ENCODE measurements around the gene MARCHF3.
"Not testable (repeated sequence)": the region's sequence is repeated elsewhere in the genome, so short reads cannot be mapped to it uniquely, and the experiment has no call there.

MARCHF3 gene

DNA sequence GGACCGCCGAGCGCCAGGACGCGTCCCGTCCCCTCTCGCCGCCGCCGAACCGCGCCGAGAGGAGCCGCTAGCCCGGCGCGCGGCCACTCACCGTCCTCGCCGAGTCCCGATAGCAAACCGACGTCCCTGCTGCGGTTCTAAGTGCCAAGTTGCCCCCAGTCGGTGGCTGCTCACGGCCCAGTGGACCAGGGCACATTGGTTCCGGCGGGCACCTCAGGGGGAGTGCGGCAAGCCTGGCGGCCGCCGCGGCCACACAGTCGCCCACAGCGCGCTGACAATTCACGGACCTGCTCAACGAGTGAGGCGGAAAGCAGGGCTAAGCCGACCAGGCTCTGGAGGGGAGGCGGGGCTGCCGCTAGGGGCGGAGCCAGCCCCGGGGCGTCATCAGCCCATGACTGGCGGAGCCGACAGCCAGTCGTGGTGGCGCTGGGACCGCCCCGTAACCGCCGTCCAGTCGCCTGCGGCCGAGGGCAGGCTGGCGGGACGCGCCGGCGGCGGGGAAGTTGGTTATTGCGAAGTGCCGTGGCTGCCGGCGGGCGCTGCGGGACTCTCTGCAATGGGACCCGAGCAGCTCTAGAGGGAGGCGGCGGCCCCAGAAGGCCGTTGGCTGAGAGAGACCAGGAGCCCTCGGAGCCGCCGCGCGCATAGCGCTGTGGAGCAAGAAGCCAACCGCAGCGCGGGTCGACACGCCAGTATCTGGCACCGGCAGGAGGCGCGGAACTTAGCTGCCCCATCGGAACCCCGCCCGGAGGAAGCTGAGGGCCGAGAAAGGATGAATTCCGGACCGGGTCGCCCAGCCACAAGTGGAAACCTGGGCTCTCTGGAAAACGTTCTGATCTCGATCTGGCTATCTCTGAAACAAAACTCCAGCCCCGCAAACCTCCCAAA lies at the start of gene MARCHF3:
Gene MARCHF3, minus strand, starts transcription at position 300 of the 888 bp plus-strand sequence. CDS start 112,387 bp downstream, outside the sequence.
- DNase-seq, result peak; percentile 96

GRCh38 chr5:127079994-127080491 lies 49.7 kb upstream of the MARCHF3 start:
- DNase-seq, result peak; percentile 47

DNA sequence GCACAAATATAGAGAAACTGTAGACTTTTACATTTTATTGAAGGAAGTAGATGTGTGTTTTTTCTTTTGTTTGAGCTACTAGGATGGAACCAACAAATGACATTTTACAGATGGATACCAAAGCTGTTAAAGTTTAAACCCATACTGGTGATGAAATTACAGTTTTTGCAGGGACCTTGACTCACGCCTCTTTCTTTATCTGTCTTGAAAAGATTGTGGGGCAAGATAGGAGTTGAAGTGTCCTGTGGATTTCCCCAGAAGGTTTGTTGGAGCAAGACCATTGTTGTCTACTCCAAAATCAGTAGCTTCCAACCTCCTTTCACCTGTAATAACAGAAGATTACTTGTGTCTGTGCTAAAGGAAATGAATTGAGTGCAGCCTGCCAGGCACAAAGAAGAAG lies 47.0 kb upstream of the MARCHF3 start:
- DNase-seq, result no peak

DNA sequence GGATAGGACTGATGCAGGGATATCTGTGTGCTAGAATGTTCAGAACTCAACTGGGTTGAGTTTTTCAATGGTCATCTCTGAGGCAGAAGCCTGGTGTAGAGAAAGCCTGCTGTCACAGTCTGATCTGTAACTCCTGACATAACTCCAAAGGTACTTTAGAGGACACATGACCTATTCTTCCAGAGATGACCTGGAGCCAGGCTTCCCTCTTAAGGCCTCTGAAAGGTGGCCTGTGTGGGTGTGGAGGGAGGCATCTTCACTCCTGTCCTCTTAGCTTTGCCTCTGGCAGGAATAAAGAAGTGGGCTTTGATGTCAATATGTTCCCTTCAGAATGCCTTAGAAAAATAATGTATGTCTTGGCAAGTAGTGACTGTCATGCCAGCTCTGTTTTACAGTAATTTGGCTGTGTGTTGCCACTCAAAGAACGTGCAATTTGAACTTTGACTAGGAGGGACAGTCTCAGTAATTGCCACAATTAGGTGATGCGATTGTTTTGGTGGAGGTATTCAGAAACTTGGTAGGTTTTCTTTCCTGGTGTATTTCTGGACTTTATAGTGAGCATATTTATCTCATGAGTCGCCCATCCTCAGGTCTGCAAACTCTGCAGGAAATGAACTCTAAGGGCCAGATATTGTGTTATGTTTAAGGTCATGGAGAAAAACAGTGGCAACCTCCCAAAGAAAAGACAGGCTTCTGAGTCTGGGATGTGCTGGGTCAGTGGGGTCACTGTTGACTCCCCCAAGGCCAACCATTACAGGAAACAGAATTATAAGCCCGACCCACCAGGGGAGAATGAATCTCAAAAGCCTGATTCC lies 46.2 kb upstream of the MARCHF3 start:
- no peak for DNase-seq

- no peak for DNase-seq
Observed at GRCh38 chr5:127074466-127074865, 44.1 kb upstream of the MARCHF3 start.

DNA sequence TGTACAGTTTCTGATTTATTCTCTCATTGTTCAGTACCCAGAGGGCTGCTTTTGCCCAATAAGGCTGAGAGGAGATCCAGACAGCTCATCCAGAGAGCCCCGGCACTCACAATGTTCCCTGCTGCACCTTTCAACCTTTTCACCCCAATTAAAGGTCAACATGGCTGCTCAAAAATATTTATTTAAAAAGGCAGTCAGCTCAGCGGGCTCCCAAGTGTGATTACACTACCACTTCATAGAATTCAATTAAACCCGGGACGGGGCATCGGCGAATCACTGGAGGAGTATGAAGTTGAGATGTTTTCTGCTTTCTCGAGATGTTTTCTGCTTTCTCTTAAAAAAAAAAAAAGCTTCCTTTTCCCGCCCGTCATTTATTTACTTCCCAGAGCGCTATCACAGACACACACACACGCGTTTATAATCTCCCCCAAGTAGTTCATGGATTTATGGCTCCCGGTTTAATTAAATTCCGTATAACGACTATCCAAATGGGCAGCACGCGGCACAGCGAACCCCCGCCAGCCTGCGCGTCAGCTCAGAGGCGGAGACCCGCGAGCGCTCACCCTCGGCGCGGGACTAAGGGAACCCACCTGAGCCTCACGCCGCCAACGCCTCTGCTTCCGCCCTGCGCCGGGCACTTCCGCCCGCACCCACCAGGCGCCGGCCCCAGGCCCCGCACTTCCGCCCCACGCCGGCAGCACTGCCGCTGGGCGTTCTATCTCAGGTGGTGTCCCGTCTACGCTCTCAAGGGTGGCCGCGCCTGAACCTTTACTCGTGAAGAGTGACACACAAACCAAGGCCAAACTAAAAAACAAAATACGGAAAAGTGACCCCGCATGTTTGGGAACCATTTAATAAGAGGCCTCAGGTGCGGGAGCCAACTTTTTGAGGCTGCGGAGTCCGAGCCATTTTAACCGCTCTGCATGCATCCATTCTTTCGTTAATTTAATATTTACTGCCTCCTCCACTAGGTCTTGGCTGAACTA lies 42.8 kb upstream of the MARCHF3 start, which contains the start of gene C5orf63:
Gene C5orf63, minus strand, starts transcription at position 642 of the 986 bp plus-strand sequence. CDS start 14,507 bp downstream, outside the sequence.
- DNase-seq, result peak; percentile 86

- DNase-seq, result no peak
Observed at GRCh38 chr5:127070243-127070642, 39.9 kb upstream of the MARCHF3 start.

- no peak for DNase-seq
Observed at GRCh38 chr5:127068493-127069214, 38.3 kb upstream of the MARCHF3 start.

- no peak for DNase-seq
Observed at GRCh38 chr5:127066721-127067120, 36.4 kb upstream of the MARCHF3 start.

GRCh38 chr5:127064253-127064840 lies 34.0 kb upstream of the MARCHF3 start:
- DNase-seq, result no peak

DNA sequence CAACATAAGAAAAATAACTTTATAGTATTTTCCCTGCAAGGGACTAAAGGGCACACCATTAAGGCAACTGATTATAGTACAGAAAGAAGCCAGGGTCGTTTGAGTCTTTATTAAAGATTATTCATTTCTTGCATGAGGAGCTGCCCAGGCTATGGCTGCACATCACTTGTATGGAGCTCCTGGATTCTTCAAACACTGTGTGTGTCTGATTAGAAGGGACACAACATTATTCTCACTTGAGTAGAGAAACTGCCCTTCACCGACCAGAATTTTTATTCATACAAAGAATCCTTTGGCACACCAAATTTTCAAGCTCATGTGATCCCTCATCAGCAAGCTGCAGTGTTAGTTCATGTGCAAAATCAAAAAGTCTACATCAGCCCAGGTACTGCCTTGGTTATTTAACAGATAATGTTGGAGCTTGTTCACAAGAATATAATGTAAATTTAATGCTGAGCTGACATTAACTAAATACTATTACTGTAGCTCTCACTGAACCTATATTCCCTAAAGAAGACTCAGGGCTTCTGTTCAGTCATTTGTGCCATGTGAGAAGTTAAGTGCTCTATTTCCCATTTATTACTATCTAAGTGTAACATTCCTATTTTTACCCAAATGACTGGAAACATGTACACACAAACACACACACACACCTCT lies 33.0 kb upstream of the MARCHF3 start:
- DNase-seq, result no peak

GRCh38 chr5:127061956-127062355 lies 31.6 kb upstream of the MARCHF3 start:
- DNase-seq, result no peak

- no peak for DNase-seq
Observed at GRCh38 chr5:127061537-127061936, 31.2 kb upstream of the MARCHF3 start.

DNA sequence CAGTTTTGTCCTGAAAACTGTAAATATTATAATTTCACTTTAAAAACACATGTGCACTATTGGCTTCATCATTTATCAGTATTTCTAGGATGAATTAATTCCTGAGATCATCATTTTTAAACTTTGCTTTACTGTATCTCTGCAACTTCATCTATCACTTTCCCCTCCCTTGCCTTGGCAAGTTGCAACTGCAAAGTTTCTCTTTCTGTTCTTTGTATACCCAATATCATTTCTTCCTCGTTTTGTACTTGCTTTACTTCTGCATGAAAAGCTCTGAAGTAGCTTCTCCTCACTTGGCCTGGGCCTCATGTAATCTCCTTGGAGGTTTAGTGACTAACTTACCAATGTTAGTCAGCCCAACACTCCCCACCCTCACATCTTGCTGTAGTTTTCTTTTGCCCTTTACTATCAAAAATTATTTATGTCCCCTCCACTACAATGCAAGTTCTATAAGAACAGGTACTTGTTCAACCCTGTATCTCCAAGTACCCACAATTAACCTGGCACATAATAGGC lies 30.2 kb upstream of the MARCHF3 start:
- no peak for DNase-seq

DNA sequence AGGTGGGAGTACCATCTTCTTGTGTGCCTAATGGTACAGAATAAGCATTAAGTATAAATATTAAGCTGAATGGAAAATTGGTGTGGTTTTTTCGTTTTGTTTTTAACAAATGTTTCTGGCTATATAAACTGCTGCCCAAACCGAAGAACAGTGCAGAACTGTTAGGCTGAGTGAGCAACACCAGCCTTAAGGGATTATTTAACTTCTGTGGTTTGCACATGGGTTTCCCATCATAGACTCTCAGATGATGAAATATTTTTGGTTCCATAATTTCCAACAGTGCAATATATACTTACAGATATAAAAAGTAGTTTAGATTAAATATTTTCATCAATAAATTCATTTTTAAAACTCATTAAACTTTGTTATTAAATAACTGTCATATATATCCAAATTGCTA lies 26.5 kb upstream of the MARCHF3 start:
- no peak for DNase-seq

- no peak for DNase-seq
Observed at GRCh38 chr5:127055880-127056653, 25.7 kb upstream of the MARCHF3 start.

GRCh38 chr5:127053551-127053950 lies 23.2 kb upstream of the MARCHF3 start:
- not testable (repeated sequence) for DNase-seq

GRCh38 chr5:127053049-127053448 lies 22.7 kb upstream of the MARCHF3 start:
- DNase-seq, result no peak

DNA sequence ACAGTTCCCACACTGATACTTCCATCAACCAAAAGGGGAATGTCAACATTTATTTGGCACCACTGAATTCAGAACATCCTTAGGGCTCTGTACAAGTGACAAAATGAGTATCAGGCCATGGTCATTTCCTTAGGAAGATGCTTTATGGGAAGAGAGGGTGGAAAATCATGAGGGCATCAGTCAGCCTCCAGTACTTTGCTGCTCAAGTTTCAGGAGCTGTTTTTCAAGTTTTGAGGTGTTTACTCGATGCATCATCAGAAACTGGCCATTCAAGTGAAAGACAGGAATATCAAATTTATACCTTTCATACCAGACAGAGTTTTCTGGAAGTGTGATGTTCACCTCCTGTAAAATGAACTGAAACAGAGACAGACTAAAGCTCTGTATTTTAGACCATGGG lies 21.2 kb upstream of the MARCHF3 start:
- DNase-seq, result no peak

All from hematopoietic multipotent progenitor cell treated with erythropoietin and hydrocortisone succinate and interleukin-3 and kit ligand, for 6 days (in vitro differentiated cells).